Activated CD8-positive, alpha-beta T cell treated with anti-CD3 and anti-CD28 coated beads for 36 hours (primary cell): Measurements from ENCODE around the gene SLC30A2. TPM values are rescaled to one million over a fixed set of nuclear protein-coding genes. Genes with fewer than 3 reads are reported as not detected.

Experiments used
- ATAC-seq: fragments of 200-7000 bp; cut with Tn5 transposase; one replicate; pipeline ENCODE4 v1.10.0; 2021; ENCODE audit warnings: mild to moderate bottlenecking, moderate library complexity
- CTCF ChIA-PET: fragments of 350-600 bp; sonication (Branson Sonifier 250); formaldehyde crosslinking; loops from one replicate; lab custom pipeline; 2021; ENCODE audit warnings: antibody characterized with exemption; lab: Charles Lee
- POLR2A ChIA-PET: fragments of 350-600 bp; sonication (Branson Sonifier 250); formaldehyde crosslinking; loops from one replicate; lab custom pipeline; 2021; ENCODE audit warnings: antibody characterized with exemption; lab: Charles Lee
- DNase-seq: peaks from one replicate; pipeline ENCODE4 v3.0.0-alpha.2; 2020
- H3K27ac Mint-ChIP-seq: one replicate; pipeline ENCODE4 v1.8.0; 2021; ENCODE audit warnings: mild to moderate bottlenecking, mixed read lengths
- H3K27me3 Mint-ChIP-seq: one replicate; pipeline ENCODE4 v1.8.0; 2021; ENCODE audit warnings: mixed read lengths
- H3K36me3 Mint-ChIP-seq: one replicate; pipeline ENCODE4 v1.8.0; 2021; ENCODE audit warnings: low read depth, mixed read lengths
- H3K4me1 Mint-ChIP-seq: one replicate; pipeline ENCODE4 v1.8.0; 2021; ENCODE audit warnings: low read depth, mixed read lengths
- H3K4me3 Mint-ChIP-seq: one replicate; pipeline ENCODE4 v1.8.0; 2021; ENCODE audit warnings: mild to moderate bottlenecking, moderate library complexity, mixed read lengths
- H3K9me3 Mint-ChIP-seq: one replicate; pipeline ENCODE4 v1.8.0; 2021; ENCODE audit warnings: mixed read lengths
- intact Hi-C: fragments of 100-400 bp; cut with micrococcal nuclease; formaldehyde crosslinking; loops from one replicate; pipeline ENCODE4 v1.10.0; 2022
- total RNA-seq, 2 experiments: library from RNA; stranded (reverse); gene quantifications; one replicate each; pipeline ENCODE4 v1.2.3, GENCODE V29; 2021
- TF ChIP-seq, protein P1 (sequence below): fragments of 200-600 bp; IDR thresholded peaks from one replicate; pipeline ENCODE4 v1.8.0; 2022; ENCODE audit warnings: antibody characterized with exemption, mild to moderate bottlenecking

The SLC30A2 gene
- total RNA-seq, 2 experiments from 2014 or later: not detected

GRCh38 chr1:26031611-26032220 is 14.2 kb downstream of the SLC30A2 start:
- CTCF ChIA-PET: interaction anchor here (5.7 kb wide), 1 partner anchor 13 kb away, joined by 31 read pairs; the partner anchor contains the start of gene SLC30A2
- TF ChIP-seq, protein P1, sequence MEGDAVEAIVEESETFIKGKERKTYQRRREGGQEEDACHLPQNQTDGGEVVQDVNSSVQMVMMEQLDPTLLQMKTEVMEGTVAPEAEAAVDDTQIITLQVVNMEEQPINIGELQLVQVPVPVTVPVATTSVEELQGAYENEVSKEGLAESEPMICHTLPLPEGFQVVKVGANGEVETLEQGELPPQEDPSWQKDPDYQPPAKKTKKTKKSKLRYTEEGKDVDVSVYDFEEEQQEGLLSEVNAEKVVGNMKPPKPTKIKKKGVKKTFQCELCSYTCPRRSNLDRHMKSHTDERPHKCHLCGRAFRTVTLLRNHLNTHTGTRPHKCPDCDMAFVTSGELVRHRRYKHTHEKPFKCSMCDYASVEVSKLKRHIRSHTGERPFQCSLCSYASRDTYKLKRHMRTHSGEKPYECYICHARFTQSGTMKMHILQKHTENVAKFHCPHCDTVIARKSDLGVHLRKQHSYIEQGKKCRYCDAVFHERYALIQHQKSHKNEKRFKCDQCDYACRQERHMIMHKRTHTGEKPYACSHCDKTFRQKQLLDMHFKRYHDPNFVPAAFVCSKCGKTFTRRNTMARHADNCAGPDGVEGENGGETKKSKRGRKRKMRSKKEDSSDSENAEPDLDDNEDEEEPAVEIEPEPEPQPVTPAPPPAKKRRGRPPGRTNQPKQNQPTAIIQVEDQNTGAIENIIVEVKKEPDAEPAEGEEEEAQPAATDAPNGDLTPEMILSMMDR: no peak
- DNase-seq (no peak), ATAC-seq (no peak)
- POLR2A ChIA-PET: no interaction called here
- no peaks in the 10 kb centered on the region for H3K36me3 Mint-ChIP-seq
- peaks cover 17% of the 10 kb centered on the region for H3K4me1 Mint-ChIP-seq
- H3K27me3 Mint-ChIP-seq: no peaks in the 10 kb centered on the region
- H3K9me3 Mint-ChIP-seq: no peaks in the 10 kb centered on the region
- no peak overlapping the region for H3K4me3 Mint-ChIP-seq
- intact Hi-C loops: loop anchor here (10.0 kb wide), 1 partner anchor 113 kb away; no protein-coding TSS in a partner anchor
- H3K27ac Mint-ChIP-seq: no peak overlapping the region

- intact Hi-C loops: loop anchor here (10.0 kb wide), 1 partner anchor 114 kb away; no protein-coding TSS in a partner anchor
- POLR2A ChIA-PET: no interaction called here
- H3K27me3 Mint-ChIP-seq: no peaks in the 10 kb centered on the region
- H3K27ac Mint-ChIP-seq: no peak overlapping the region
- peaks cover 13% of the 10 kb centered on the region for H3K4me1 Mint-ChIP-seq
- CTCF ChIA-PET: no interaction called here
- no peaks in the 10 kb centered on the region for H3K9me3 Mint-ChIP-seq
- H3K36me3 Mint-ChIP-seq: no peaks in the 10 kb centered on the region
- DNase-seq (no peak), ATAC-seq (no peak)
- no peak overlapping the region for H3K4me3 Mint-ChIP-seq
- TF ChIP-seq, protein P1: no peak
Measured at GRCh38 chr1:26031196-26031595, 14.7 kb downstream of the SLC30A2 start.

GRCh38 chr1:26029864-26030481 is 15.9 kb downstream of the SLC30A2 start:
- DNase-seq (no peak), ATAC-seq (no peak)
- ChIA-PET CTCF (interaction anchor here (0.6 to 1.7 kb wide), 7 partner anchors 8 to 601 kb away, joined by 3 to 8 read pairs (median 3); no protein-coding TSS in a partner anchor), POLR2A (no interaction called here)
- TF ChIP-seq, protein P1: no peak
- Mint-ChIP-seq H3K36me3 (no peaks in the 10 kb centered on the region), H3K27me3 (no peaks in the 10 kb centered on the region), H3K4me3 (no peak overlapping the region), H3K4me1 (peaks cover 10% of the 10 kb centered on the region), H3K27ac (no peak overlapping the region), H3K9me3 (no peaks in the 10 kb centered on the region)
- intact Hi-C loops: loop anchor here (10.0 kb wide), 1 partner anchor 115 kb away; no protein-coding TSS in a partner anchor

GRCh38 chr1:26029054-26029863 is 16.7 kb downstream of the SLC30A2 start:
- H3K4me1 Mint-ChIP-seq: peaks cover 4% of the 10 kb centered on the region
- TF ChIP-seq, protein P1: no peak
- ChIA-PET CTCF (interaction anchor here (1.2 to 1.7 kb wide), 5 partner anchors 9 to 134 kb away, joined by 3 to 8 read pairs (median 6); no protein-coding TSS in a partner anchor), POLR2A (no interaction called here)
- H3K27me3 Mint-ChIP-seq: no peaks in the 10 kb centered on the region
- no peaks in the 10 kb centered on the region for H3K9me3 Mint-ChIP-seq
- DNase-seq: no peak
- ATAC-seq: no peak
- intact Hi-C loops: no loop called here
- H3K4me3 Mint-ChIP-seq: no peak overlapping the region
- H3K27ac Mint-ChIP-seq: no peak overlapping the region
- H3K36me3 Mint-ChIP-seq: no peaks in the 10 kb centered on the region
